GM12865 (cell line): Measurements from ENCODE around the gene SCRG1.
A peak's percentile ranks its signal among the peaks of the same experiment; 100 is the strongest.

Experiments used
- DNase-seq: peaks from one replicate; pipeline ENCODE4 v3.0.0; 2010; ENCODE audit warnings: low read depth
- H3K4me3 ChIP-seq: 2 replicates; pipeline ENCODE4 v1.5.1; 2011; ENCODE audit warnings: mild to moderate bottlenecking, low read depth, low read length, control low read depth
- CTCF ChIP-seq: IDR thresholded peaks from 2 replicates; pipeline ENCODE4 v1.5.1; 2011; ENCODE audit warnings: low read length, control low read depth, low read depth, inconsistent platforms; ENCODE audit not compliant: insufficient read depth; ENCODE audit errors: missing control alignments

Gene SCRG1

GRCh38 chr4:173370477-173371291 is 28.2 kb downstream of the SCRG1 start, which contains the start of gene SAP30:
SAP30 (plus strand) TSS chr4:173370954; CDS start chr4:173371183, 229 bp downstream.
- DNase-seq: peak; percentile 99
- TF ChIP-seq CTCF: no peak
- peak within 1 kb of the TSS; percentile 90 for H3K4me3 ChIP-seq

GRCh38 chr4:173370130-173370476 is 28.8 kb downstream of the SCRG1 start:
- H3K4me3 ChIP-seq: peak overlapping the region; percentile 90
- DNase-seq: peak; percentile 72
- TF ChIP-seq CTCF: no peak

- no peak for TF ChIP-seq CTCF
- no peak for DNase-seq
- peak overlapping the region; percentile 90 for H3K4me3 ChIP-seq
These were observed 31.0 kb downstream of the SCRG1 start for GRCh38 chr4:173367946-173368345.

GRCh38 chr4:173367285-173367684 is 31.6 kb downstream of the SCRG1 start:
- peak overlapping the region; percentile 90 for H3K4me3 ChIP-seq
- DNase-seq: peak; percentile 48
- TF ChIP-seq CTCF: no peak

GRCh38 chr4:173365359-173365996 is 33.4 kb downstream of the SCRG1 start:
- TF ChIP-seq CTCF: no peak
- H3K4me3 ChIP-seq: no peak overlapping the region
- DNase-seq: no peak

- no peak overlapping the region for H3K4me3 ChIP-seq
- DNase-seq: no peak
- TF ChIP-seq CTCF: no peak
These were observed 36.2 kb downstream of the SCRG1 start for GRCh38 chr4:173362666-173363065.
